NCI-H1694 (cell line): Measurements from ENCODE around the gene DNM1L.

Experiments used
- DNase-seq: peaks from one replicate; lab custom pipeline; 2025; lab: John Stamatoyannopoulos, UW

The DNM1L gene

DNA sequence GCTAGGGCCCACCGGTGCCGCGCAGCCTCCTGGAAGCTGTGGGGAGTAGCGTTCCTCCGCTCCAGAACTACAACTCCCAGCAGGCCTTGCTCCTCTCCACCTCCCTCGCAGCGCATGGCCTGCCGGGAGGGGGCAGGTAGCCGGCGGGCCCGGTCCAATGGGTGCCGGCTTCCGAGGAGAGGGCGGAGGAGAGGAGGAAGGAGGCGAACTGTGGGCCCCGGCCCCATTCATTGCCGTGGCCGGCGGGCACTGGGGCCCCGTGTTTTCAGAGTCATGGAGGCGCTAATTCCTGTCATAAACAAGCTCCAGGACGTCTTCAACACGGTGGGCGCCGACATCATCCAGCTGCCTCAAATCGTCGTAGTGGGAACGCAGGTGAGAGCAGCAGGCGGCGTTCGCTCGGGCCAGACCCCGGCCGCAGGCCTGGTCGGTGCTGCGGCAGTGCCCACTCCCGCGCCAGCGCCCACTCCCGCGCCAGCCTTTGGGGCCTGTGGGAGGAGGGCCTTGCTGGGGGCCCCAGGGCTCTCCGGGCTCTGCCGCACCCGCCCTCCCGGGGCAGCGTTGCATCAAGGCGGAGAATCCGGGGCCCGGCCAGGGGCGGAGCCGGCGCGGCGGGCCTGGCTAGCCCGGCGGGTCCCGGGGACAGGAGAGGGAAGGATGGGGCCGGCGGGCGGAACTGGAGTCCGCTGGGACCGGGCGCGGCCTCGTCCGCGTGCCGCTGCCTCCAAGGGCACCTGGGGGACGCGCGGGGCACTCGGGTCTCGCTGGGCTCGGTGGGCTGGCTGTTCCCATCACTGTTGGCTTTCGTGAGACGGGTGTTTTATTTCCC, at the start of gene DNM1L:
Gene DNM1L (plus strand): TSS at position 211 of the 829 bp plus-strand sequence. CDS start 63 bp downstream, at position 274.
- peak; percentile 98 for DNase-seq

DNA sequence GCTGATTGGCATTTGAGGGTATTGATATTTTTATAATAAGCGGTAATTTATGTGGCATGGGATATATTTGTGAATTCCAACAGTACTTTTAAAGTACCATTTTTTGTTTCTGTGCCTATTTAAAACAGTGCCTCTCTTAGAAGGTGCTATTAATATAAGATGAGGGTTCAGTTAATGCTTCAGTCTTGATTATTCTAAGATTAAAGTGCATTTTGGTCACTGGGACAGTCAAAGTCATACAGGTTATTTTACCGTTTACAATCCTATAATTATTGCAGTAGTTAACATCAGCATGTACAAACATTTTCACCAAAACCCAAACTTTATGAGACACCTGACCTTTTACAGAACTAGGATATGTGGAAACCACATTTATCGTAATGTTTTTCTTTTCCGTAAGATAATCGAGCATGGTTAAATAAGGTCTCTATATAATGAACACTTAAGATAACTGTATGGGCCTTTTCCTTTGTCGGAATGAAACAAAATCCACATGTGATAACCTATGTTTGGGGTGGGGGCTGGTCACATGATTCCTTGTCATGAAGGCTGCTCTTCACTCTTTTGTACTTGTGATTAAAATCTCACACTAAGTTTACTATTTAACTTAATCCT, 37.7 kb upstream of the DNM1L start:
- DNase-seq = no peak

DNA sequence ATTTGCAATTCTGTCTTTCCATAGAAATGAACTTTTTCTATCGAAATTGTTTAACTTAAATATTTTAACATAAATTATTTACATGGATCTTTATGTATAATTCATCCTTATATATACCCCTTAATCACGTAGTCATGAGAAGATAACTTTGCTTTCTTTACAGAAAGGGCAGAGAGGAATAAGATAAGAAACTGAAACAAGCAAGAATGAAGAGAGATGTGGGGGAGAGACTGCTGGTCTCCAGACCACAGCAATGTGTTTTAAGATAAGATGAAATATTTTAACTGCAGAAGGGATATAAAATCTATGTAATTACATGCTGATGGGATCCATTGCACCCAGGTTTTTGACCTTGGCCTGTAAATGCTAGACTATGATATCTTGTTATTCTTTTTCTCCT, 34.7 kb upstream of the DNM1L start:
- no peak for DNase-seq

GRCh38 chr12:32647275-32647674, 31.8 kb upstream of the DNM1L start:
- no peak for DNase-seq

GRCh38 chr12:32650508-32650907, 28.6 kb upstream of the DNM1L start:
- DNase-seq = no peak

GRCh38 chr12:32651151-32651955, 27.7 kb upstream of the DNM1L start:
- no peak for DNase-seq

DNA sequence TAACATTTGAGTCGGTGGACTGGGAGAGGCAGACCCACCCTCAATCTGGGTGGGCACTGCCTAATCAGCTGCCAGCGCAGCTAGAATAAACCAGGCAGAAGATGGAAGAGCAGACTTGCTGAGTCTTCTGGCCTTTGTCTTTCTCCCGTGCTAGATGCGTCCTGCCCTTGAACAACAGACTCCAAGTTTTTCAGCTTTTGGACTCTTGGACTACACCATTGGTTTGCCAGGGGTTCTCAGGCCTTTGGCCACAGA, 27.2 kb upstream of the DNM1L start:
- no peak for DNase-seq

DNA sequence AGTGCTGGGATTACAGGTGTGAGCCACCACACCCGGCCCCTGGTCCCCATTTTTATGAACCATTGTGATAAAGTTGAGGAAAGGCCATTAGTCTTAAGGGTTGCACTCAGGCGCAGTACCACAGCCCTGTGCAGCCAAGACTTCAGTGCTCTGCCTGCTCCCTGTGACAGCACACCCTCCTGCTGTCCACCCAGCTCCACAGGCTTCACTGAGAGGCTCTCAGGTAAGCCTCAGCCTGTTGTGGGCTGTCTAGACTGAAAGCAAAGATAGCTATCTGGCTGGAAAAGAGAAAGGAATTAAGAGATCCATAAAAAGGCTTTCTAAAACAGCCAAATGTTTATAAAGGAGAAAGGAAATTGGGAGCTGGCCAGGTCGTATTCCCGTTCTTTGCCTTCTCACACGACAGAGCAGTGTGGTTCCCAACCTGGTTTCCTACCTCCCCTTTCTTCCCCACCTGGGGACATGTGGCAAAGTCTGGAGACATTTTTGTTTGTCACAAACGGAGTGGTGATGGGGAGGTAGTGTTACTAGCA, 19.1 kb upstream of the DNM1L start:
- no peak for DNase-seq

GRCh38 chr12:32661706-32662105, 17.4 kb upstream of the DNM1L start:
- no peak for DNase-seq

- DNase-seq = no peak
These were observed 16.4 kb upstream of the DNM1L start for GRCh38 chr12:32662665-32663064.

- DNase-seq = no peak
These were observed 13.1 kb upstream of the DNM1L start for GRCh38 chr12:32666018-32666417.

GRCh38 chr12:32669584-32669983, 9.5 kb upstream of the DNM1L start:
- DNase-seq = no peak

GRCh38 chr12:32671930-32672780, 6.9 kb upstream of the DNM1L start:
- peak; percentile 95 for DNase-seq

DNA sequence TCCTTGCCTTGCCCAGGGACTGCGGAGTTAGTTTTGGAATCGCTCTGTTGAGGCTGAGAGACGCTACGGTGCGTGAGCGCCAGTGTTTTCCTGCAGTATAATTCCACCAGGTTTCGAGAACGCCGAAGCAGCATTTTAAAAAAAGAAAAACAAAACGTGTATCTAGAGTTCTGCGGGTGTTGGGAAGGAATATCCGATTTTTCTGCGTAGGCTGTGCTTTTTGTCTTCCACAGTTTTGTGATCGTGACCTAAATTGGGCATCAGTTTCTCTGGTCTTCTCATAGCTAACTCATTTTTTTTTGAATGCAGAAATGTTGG, 778 bp downstream of the DNM1L start:
- DNase-seq = no peak

GRCh38 chr12:32680787-32681186, 1.7 kb downstream of the DNM1L start:
- no peak for DNase-seq

DNA sequence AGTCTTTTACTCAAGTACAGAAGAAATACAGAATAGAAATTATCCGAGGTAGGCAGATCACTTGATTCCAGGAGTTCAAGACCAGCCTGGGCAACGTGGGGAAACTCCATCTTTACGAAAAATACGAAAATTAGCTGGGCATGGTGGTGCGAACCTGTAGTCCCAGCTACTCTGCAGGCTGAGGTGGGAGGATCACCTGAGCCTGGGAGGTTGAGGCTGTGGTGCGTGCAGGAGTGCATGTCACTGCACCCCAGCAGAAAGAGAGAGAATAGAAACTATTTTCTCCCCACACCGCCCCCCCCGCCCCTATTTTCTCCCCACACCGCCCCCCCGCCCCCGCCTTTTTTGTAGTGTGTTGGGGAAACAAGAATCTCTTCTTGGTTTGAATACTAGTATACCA, 2.2 kb downstream of the DNM1L start:
- no peak for DNase-seq

- no peak for DNase-seq
These were observed 7.2 kb downstream of the DNM1L start for GRCh38 chr12:32686340-32686739.

DNA sequence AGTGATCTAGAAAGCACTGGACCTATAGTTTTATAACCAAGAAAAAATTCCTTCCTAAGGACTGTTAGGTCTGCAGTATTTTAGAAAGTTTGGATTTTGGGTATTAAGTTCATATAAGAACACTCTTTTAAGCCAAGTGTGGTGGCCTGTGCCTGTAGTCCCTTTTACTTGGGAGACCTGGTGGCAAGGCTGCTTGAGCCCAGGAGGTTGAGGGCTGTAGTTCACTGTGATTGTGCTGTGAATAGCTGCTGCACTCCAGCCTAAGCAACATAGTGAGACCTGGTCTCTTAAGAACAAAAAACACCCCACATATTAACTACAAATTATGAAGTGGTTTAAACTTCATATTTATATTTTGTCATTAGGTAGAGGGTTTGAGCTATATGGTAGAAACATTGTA, 9.7 kb downstream of the DNM1L start:
- DNase-seq = no peak

DNA sequence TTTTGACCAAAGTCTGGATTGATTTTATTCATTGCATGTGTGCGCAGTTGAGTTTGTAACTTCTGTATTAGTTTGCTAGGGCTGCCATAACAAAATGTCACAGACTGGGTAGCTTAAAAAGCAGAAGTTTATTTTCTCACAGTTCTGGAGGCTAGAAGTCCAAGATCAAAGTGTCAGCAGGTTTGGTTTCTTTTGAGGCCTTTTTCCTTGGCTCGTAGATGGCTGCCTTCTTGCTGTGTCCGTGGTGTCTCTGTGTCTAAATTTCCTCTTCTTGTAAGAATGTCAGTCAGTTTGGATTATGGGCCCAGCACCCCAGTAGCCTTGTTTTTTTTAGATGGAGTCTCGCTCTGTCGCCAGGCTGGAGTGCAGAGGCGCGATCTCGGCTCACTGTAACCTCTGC, 11.8 kb downstream of the DNM1L start:
- DNase-seq = no peak

DNA sequence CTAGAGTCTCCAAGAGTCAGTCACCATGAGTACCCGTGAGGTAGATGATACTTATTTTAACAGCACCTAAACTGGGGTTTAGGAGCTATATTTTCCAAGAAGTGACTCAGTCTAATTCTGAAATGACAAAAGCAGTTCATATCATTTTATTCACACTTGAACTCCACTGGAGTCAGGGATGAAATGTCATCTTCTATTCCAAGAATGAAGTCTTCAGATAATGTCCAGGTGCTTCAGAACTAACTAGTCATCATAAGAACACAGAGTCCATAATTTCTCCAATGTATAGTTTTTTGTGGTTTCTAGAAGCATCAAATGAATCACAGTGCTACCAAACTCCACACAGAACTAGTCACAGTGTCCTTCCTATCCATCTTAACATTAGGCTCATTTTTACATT, 13.3 kb downstream of the DNM1L start:
- no peak for DNase-seq

DNA sequence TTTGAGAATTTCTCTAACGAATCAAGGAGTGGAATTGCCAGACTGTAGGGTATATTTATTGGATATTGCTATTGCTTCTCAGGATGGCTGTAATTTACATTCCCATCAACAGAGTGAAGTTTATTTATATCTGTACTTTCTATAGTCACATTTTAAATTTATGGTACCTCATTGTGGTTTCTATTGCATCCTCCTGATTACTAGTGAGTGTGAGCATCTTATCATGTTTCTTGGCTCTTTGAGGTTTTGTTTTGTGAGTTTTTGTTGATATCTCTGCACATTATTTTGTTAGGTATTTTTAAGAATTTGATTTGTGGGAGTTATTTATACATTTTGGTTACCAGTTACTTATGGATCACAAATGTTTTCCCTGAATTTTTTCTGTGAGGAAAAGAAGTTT, 13.9 kb downstream of the DNM1L start:
- no peak for DNase-seq

- DNase-seq = no peak
These were observed 16.7 kb downstream of the DNM1L start for GRCh38 chr12:32695787-32696186.
